ENCODE measurements around the gene RABL3. TPM values are rescaled to one million over a fixed set of nuclear protein-coding genes. Genes with fewer than 3 reads are reported as not detected.

Gene RABL3
- total and polyA plus RNA-seq, 2 of the 13 experiments (the other 11 are each of a cell fraction or from before 2014, with no cell fraction given), result 4.8 to 31.9 TPM

DNA sequence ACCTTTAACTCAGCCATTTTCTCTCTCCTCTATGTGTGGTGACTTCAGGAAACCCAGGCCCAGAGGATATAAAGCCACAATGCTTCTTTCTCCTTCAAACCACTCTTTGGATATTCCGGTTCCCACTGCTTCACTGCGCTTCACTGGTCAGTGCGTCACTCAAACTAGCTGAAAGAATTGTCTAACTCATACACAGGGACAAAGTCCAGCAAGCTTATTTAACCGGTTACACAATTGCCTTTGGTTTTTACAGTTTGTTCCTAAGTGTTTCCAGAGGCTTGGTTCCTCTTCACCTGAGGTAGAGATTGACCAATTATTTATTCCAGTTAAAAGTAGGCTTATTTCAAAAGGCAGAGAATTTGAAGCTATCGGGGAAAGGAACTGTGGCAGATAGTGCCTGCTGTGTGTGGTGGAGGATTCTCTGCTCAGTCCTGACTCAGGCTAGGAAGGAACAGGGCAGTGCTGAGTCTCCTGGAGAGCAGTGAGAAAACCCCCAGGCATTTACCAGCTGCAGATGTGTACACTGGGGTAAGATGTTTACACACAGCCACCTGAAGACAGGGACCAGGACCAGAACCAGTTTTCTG lies 60.1 kb downstream of the RABL3 start, which contains the start of gene HGD (continued):
- TF ChIP-seq CEBPG (CRISPR knock-in tag; IDR thresholded peaks at IDR 0.05) (peak; percentile 97), TOPORS (CRISPR knock-in tag; IDR thresholded peaks at IDR 0.05) (no peak), NR2F1 (CRISPR knock-in tag; IDR thresholded peaks at IDR 0.05) (no peak), ZSCAN29 (CRISPR knock-in tag; conservative IDR thresholded peaks at IDR 0.05) (0 out of 2 replicates have a peak, but pooled peaks have one; percentile 33), MXI1 (IDR thresholded peaks at IDR 0.05; ENCODE audit: borderline replicate concordance, low read depth, low read length) (peak; percentile 30; the same call in 1 of the 3 replicates), KLF15 (CRISPR knock-in tag; IDR thresholded peaks at IDR 0.05; ENCODE audit: borderline replicate concordance) (no peak), ZNF652 (CRISPR knock-in tag; IDR thresholded peaks at IDR 0.05; ENCODE audit: borderline replicate concordance, low read depth) (peak; percentile 41; the same call in 1 of the 2 replicates), ZNF354B (CRISPR knock-in tag; IDR thresholded peaks at IDR 0.05) (no peak), ZNF253 (CRISPR knock-in tag; IDR thresholded peaks at IDR 0.05; ENCODE audit: borderline replicate concordance) (no peak), TBX2 (CRISPR knock-in tag; IDR thresholded peaks at IDR 0.05; ENCODE audit: borderline replicate concordance) (peak; percentile 57; the same call in 1 of the 2 replicates), GLI4 (CRISPR knock-in tag; IDR thresholded peaks at IDR 0.05; ENCODE audit: borderline replicate concordance) (no peak), ATF6 (CRISPR knock-in tag; conservative IDR thresholded peaks at IDR 0.05) (0 out of 2 replicates have a peak, but pooled peaks have one; percentile 67), ZNF781 (CRISPR knock-in tag; IDR thresholded peaks at IDR 0.05; ENCODE audit: borderline replicate concordance, not compliant biosample characterization) (no peak), TARDBP (CRISPR knock-in tag; IDR thresholded peaks at IDR 0.05) (peak; percentile 66; the same call in 1 of the 2 replicates), KMT2B (CRISPR knock-in tag; IDR thresholded peaks at IDR 0.05) (peak; percentile 29; the same call in 1 of the 2 replicates), MBD4 (IDR thresholded peaks at IDR 0.05; ENCODE audit: borderline replicate concordance, low read length) (no peak), ZBTB10 (CRISPR knock-in tag; IDR thresholded peaks at IDR 0.05; ENCODE audit: borderline replicate concordance) (no peak), RFX1 (IDR thresholded peaks at IDR 0.05) (no peak), FOXA1 (IDR thresholded peaks at IDR 0.05) (no peak), FOXA1 (CRISPR knock-in tag; IDR thresholded peaks at IDR 0.05) (peak; percentile 37; the same call in 1 of the 2 replicates), KDM1A (CRISPR knock-in tag; IDR thresholded peaks at IDR 0.05) (no peak), RBAK (CRISPR knock-in tag; IDR thresholded peaks at IDR 0.05) (peak; percentile 64; the same call in 1 of the 2 replicates)
- TF ChIP-seq, protein P1, sequence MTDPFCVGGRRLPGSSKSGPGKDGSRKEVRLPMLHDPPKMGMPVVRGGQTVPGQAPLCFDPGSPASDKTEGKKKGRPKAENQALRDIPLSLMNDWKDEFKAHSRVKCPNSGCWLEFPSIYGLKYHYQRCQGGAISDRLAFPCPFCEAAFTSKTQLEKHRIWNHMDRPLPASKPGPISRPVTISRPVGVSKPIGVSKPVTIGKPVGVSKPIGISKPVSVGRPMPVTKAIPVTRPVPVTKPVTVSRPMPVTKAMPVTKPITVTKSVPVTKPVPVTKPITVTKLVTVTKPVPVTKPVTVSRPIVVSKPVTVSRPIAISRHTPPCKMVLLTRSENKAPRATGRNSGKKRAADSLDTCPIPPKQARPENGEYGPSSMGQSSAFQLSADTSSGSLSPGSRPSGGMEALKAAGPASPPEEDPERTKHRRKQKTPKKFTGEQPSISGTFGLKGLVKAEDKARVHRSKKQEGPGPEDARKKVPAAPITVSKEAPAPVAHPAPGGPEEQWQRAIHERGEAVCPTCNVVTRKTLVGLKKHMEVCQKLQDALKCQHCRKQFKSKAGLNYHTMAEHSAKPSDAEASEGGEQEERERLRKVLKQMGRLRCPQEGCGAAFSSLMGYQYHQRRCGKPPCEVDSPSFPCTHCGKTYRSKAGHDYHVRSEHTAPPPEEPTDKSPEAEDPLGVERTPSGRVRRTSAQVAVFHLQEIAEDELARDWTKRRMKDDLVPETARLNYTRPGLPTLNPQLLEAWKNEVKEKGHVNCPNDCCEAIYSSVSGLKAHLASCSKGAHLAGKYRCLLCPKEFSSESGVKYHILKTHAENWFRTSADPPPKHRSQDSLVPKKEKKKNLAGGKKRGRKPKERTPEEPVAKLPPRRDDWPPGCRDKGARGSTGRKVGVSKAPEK (CRISPR knock-in tag; IDR thresholded peaks at IDR 0.05; ENCODE audit: borderline replicate concordance), result 0 out of 2 replicates have a peak, but pooled peaks have one; percentile 37

Measured in HepG2 (cell line).